Activated naive CD8-positive, alpha-beta T cell treated with anti-CD3 and anti-CD28 coated beads for 36 hours (primary cell): Measurements from ENCODE around the gene OR10H5. TPM values are rescaled to one million over a fixed set of nuclear protein-coding genes. Genes with fewer than 3 reads are reported as not detected.
"Not testable (repeated sequence)": the region's sequence is repeated elsewhere in the genome, so short reads cannot be mapped to it uniquely, and the experiment has no call there.

Source experiments
- DNase-seq: peaks from one replicate; pipeline ENCODE4 v3.0.0; 2021
- H3K27ac Mint-ChIP-seq: one replicate; pipeline ENCODE4 v1.8.0; 2022; ENCODE audit warnings: mild to moderate bottlenecking, moderate library complexity, mixed read lengths
- H3K27me3 Mint-ChIP-seq: one replicate; pipeline ENCODE4 v1.8.0; 2022; ENCODE audit warnings: mild to moderate bottlenecking, mixed read lengths
- H3K36me3 Mint-ChIP-seq: one replicate; pipeline ENCODE4 v1.8.0; 2021; ENCODE audit warnings: mild to moderate bottlenecking, mixed read lengths
- H3K4me1 Mint-ChIP-seq: one replicate; pipeline ENCODE4 v1.8.0; 2021; ENCODE audit warnings: mixed read lengths
- H3K4me3 Mint-ChIP-seq: one replicate; pipeline ENCODE4 v1.8.0; 2022; ENCODE audit warnings: mild to moderate bottlenecking, moderate library complexity, mixed read lengths
- H3K9me3 Mint-ChIP-seq: one replicate; pipeline ENCODE4 v1.8.0; 2022; ENCODE audit warnings: mixed read lengths
- total RNA-seq, 2 experiments: library from RNA; stranded (reverse); gene quantifications; one replicate each; pipeline ENCODE4 v1.2.3, GENCODE V29; 2021

The OR10H5 gene, protein sequence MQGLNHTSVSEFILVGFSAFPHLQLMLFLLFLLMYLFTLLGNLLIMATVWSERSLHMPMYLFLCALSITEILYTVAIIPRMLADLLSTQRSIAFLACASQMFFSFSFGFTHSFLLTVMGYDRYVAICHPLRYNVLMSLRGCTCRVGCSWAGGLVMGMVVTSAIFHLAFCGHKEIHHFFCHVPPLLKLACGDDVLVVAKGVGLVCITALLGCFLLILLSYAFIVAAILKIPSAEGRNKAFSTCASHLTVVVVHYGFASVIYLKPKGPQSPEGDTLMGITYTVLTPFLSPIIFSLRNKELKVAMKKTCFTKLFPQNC
- total RNA-seq, result not detected

DNA sequence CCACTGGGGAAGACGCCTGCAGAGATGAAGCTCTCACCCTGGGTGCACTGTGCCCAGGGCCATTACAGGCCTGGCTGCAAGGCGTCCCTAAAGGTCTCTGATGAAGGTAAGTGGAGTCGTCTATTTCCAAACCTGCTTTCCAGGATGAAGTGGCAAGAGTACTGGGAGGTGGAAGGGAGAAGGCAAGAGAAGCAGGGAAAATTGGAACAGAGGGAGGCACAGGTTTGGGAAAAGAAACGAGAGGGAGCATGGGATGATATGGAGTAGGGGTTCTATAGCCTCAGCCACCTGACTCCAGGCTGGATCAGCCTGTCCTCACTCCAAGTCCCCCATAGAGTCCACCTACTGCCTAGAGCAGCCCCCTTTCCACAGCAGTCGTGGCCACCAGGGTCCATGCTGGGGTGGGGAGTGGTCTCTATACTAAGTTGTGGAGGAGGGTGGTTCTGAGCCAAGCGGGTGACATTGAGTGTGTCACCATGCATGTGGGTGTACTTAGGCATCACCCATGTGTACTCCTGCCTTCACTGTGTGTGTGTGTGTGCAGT lies at the start of gene OR10H5:
Gene OR10H5 (plus strand): TSS at position 51 of the 545 bp plus-strand sequence. CDS start 6,388 bp downstream, outside the sequence.
- no peak within 1 kb of the TSS for H3K27ac Mint-ChIP-seq

DNA sequence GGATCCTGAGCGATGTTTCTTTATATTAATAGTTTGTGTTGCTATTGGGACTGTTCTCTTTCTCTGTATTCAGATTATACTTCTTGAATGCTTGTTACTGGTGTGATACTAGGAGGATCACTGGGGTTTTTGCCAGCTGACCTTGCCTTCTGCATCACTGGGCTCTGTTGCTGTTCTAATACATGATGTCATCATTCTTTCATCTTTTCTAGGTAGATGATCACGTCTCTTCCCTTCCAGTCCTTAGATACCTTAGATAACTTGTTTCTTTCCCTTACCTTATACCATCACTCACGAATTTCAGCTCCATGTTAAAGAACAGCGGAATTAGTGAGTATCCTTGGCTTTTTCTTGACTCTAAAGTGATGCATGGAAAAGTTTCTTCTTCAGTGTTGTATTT lies 49.7 kb upstream of the OR10H5 start, which contains the start of gene OR10H3:
Gene OR10H3 (plus strand): TSS at position 264 of the 400 bp plus-strand sequence. CDS start 3,408 bp downstream, outside the sequence.
- peaks cover 8% of the 10 kb centered on the region for H3K9me3 Mint-ChIP-seq
- no peak within 1 kb of the TSS for H3K4me3 Mint-ChIP-seq
- H3K27ac Mint-ChIP-seq, result no peak within 1 kb of the TSS
- no peaks in the 10 kb centered on the region for H3K27me3 Mint-ChIP-seq
- no peaks in the 10 kb centered on the region for H3K4me1 Mint-ChIP-seq
- DNase-seq, result no peak
- peaks cover 5% of the 10 kb centered on the region for H3K36me3 Mint-ChIP-seq

More for the DNA sequence above, at the start of gene OR10H5:
- no peaks in the 10 kb centered on the region for H3K4me1 Mint-ChIP-seq
- H3K9me3 Mint-ChIP-seq, result no peaks in the 10 kb centered on the region
- H3K27me3 Mint-ChIP-seq, result peaks cover 22% of the 10 kb centered on the region
- no peak within 1 kb of the TSS for H3K4me3 Mint-ChIP-seq
- no peak for DNase-seq
- no peaks in the 10 kb centered on the region for H3K36me3 Mint-ChIP-seq

DNA sequence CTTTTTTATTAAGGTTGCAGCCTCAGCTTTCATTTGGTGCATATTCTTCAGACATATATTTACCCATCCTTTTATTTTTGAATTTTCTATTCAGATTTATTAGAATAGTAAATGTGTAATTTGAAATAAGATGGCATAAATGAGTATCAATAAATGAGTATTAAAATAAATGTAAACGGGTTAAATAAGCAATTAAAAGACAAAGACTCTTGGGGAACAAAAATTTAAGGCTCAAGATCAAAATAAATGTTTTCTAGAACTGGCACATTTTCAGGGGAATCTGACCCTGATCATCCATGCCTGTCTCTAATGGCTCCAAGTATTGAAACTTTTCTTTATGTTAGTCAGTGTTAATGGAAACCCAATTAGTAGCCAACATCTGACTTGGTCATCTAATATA lies 46.7 kb upstream of the OR10H5 start:
- Mint-ChIP-seq H3K36me3 (peaks cover 5% of the 10 kb centered on the region), H3K4me1 (no peaks in the 10 kb centered on the region), H3K27ac (no peak overlapping the region), H3K4me3 (no peak overlapping the region), H3K9me3 (peaks cover 8% of the 10 kb centered on the region), H3K27me3 (peaks cover 10% of the 10 kb centered on the region)
- DNase-seq, result no peak

DNA sequence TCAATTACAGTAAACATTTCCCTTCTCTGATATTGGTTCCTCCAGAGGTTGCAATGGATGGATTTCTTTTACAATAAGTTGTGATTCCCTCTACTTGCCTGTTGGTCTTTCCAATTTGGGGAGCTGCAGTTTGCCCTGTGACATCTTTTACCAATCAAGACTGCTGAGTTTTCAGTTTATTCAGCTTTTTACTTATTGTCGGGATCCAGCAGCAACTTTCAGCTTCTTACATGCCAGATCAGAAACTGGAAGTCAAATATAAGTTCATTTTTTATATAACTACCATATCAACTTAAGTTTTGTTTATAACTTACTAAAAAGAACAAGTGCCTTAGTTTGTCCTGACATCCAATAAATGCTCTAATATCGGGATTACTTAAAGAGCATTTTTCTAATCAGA lies 39.2 kb upstream of the OR10H5 start:
- Mint-ChIP-seq H3K27ac (no peak overlapping the region), H3K4me1 (no peaks in the 10 kb centered on the region), H3K4me3 (no peak overlapping the region), H3K27me3 (peaks cover 38% of the 10 kb centered on the region), H3K9me3 (no peaks in the 10 kb centered on the region), H3K36me3 (no peaks in the 10 kb centered on the region)
- DNase-seq, result no peak

DNA sequence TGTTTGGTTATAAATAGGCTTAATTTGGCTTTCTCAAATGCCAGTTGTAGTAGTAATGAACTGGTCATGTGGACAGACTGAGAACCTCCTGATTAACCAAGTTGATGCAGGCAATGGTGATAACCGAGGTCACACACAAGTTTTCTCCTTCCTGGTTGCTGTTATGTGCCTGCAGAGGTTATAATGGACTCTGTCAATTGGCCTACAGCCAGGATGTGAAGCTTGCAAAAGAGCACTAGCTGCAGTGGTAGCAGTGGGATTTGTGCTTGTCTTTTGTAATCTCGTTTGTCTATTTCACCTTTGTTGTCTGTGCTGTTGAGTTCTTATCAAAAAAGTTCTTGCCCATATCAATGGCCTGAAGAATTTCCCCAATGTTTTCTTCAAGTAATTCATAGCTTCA lies 29.1 kb upstream of the OR10H5 start:
- H3K27ac Mint-ChIP-seq, result no peak overlapping the region
- peaks cover 6% of the 10 kb centered on the region for H3K9me3 Mint-ChIP-seq
- H3K4me1 Mint-ChIP-seq, result no peaks in the 10 kb centered on the region
- H3K27me3 Mint-ChIP-seq, result peaks cover 84% of the 10 kb centered on the region
- no peak overlapping the region for H3K4me3 Mint-ChIP-seq
- no peaks in the 10 kb centered on the region for H3K36me3 Mint-ChIP-seq
- no peak for DNase-seq

DNA sequence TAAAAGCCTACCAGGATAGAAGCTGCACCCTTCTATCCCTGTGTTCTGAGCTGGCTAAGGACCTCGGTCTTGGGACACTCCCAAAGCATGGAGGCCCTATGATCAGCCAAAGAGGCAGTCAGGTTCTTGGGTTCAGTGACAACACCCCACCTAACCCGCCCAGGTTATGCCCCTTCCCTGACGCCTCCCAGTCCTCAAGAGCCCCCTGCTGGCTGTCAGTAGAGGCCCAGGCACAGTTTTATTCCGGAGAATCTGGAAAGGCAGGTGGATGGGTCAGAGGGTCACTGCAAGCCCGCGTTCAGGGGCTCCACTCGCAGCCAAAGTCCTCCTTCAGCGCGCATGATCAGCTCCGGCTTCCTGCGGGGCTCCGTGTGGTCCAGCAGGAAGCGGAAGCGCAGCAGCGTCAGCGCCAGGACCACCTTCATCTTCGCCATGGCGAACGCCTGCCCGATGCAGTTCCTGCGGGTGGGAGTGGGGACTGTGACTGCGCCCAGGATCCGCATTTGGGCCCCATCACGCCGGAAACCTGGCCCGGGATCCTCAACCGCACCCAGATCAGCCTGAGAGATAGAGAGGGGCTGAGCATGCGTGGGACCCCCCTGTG lies 27.4 kb upstream of the OR10H5 start:
- peaks cover 6% of the 10 kb centered on the region for H3K9me3 Mint-ChIP-seq
- no peaks in the 10 kb centered on the region for H3K36me3 Mint-ChIP-seq
- peak; percentile 15 for DNase-seq
- H3K4me3 Mint-ChIP-seq, result peak overlapping the region; percentile 62
- no peak overlapping the region for H3K27ac Mint-ChIP-seq
- H3K27me3 Mint-ChIP-seq, result peaks cover 71% of the 10 kb centered on the region
- no peaks in the 10 kb centered on the region for H3K4me1 Mint-ChIP-seq

DNA sequence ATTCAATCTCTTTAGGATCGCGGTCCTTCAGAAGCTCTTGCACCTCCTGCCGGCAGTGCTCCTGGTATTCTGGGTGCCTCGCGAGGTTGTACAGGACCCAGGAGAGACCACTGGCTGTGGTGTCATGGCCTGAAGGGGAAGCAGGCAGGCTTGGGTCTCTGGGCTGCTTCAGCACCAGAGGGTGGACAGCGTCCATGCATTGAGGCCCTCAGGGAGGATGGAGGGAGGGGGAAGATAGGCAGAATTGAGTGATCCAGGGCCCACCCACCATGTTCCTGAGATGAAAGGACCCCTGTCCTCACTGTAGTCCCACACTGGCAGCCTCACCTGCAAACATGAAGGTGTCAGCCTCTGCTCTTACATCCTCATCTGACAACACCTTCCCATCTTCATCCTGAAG lies 17.9 kb upstream of the OR10H5 start:
- Mint-ChIP-seq H3K36me3 (no peaks in the 10 kb centered on the region), H3K27me3 (peaks cover 16% of the 10 kb centered on the region), H3K27ac (no peak overlapping the region), H3K9me3 (no peaks in the 10 kb centered on the region), H3K4me3 (no peak overlapping the region), H3K4me1 (no peaks in the 10 kb centered on the region)
- no peak for DNase-seq

DNA sequence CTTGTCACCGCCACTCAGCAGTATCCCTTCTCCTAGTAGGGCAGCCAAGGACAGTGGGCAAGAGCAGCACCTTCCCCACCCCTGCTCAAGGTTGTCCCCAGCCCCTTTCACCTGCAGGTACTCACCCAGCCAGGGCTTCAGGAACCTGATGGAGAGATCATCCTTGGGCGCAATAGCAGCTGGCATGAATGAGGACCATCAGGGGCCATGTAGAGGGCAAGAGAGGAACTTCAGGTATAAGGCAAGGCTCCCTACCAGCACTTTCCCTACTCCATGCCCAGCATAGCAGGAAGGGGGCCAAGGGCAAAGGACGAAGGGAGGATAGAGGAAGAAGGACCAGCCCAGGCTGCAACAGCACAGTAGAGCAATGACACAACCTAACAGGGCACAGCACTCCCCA lies 13.3 kb upstream of the OR10H5 start:
- not testable (repeated sequence) for H3K4me3 Mint-ChIP-seq, H3K36me3 Mint-ChIP-seq, H3K27ac Mint-ChIP-seq, H3K4me1 Mint-ChIP-seq, H3K9me3 Mint-ChIP-seq, DNase-seq
- H3K27me3 Mint-ChIP-seq, result peaks cover 18% of the 10 kb centered on the region

DNA sequence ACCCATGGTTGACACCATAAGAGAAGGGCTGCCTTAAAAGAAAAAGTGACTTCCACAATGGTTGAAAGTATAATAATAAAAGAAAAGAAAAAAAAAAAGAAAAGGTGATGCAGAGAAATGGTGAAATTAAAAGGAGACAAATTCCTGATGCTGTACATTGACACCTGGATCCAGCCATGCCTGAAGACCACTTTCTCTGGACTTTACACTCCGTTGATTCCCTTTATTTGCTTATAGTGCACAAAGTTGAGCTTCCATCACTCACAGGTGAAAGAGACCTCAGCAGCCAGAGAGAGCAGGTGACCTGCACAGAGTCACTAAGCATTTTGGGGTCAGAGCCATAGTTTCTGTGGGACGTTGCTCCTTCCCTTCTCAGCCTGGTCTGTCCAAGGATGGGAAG lies 12.2 kb upstream of the OR10H5 start:
- Mint-ChIP-seq H3K27ac (no peak overlapping the region), H3K36me3 (no peaks in the 10 kb centered on the region), H3K9me3 (no peaks in the 10 kb centered on the region), H3K4me1 (no peaks in the 10 kb centered on the region), H3K4me3 (no peak overlapping the region), H3K27me3 (peaks cover 12% of the 10 kb centered on the region)
- DNase-seq, result no peak

DNA sequence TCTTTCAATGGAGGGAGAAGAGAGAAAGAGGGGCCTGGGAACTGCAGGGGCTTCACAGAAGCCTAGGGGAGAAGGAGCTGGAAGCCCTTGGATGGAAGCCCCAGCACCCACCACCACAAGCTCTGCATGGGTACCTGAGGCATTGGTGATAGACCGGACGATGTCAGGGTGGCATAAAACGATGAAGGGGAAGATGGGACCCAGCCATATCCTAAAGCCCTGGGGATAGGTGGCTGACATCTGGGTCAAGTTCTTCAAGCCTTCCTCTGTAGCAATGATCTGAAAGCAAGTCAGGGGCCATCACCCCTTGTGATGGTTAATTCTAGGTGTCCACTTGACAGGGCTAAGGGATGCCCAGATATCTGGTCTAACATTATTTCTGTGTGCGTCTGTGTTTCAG lies 11.2 kb upstream of the OR10H5 start:
- H3K9me3 Mint-ChIP-seq, result no peaks in the 10 kb centered on the region
- H3K27me3 Mint-ChIP-seq, result peaks cover 9% of the 10 kb centered on the region
- no peak for DNase-seq
- no peak overlapping the region for H3K4me3 Mint-ChIP-seq
- no peaks in the 10 kb centered on the region for H3K4me1 Mint-ChIP-seq
- no peaks in the 10 kb centered on the region for H3K36me3 Mint-ChIP-seq
- no peak overlapping the region for H3K27ac Mint-ChIP-seq

DNA sequence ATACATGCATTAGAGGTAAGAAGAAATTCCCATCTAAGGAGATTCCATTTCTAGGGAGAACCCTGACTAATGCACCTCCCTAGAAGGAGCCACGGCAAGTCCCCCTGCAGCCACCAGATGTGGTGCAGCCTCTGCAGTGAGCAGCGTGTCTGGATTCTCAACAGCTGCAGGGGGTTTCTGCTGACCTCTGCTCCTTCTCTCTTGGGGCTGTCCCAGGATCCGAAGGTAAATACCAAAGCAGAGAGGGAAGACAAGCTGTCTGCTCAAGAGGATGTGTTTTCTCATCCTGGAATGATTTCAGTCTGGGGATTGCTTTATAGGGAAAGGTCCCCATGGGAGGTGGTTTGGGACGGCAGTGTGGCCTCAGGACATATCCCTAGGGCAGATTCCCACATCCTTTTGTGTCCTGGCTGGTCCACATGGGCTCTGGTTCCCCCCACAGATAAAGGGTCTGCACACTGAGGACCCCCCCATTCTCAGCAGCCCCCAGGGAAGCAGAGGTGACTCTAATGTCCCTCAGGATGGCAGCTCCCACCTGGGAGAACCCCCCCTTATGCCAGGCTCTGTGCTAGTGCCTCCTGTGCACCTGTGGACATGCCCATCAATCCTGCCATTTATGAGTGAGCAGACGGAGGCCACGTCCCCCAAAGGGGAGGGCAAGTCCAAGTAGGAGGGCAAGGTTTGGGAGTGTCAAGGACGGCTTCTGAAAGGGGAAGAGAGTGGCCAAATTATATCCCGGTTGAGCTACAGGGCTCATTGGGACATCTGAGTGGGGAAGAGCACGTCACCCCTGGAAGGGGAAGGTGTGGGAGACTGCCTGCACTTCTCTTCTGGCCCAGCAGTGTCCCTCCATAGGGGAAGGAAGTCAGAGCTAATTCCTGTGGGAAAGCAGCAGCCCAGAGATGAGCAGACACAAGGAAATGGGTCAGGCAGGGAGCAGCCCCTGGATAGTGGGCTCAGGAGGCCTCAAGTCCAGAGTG lies 10.2 kb upstream of the OR10H5 start:
- no peaks in the 10 kb centered on the region for H3K9me3 Mint-ChIP-seq
- no peaks in the 10 kb centered on the region for H3K36me3 Mint-ChIP-seq
- no peak overlapping the region for H3K27ac Mint-ChIP-seq
- DNase-seq, result no peak
- no peaks in the 10 kb centered on the region for H3K4me1 Mint-ChIP-seq
- no peak overlapping the region for H3K4me3 Mint-ChIP-seq
- H3K27me3 Mint-ChIP-seq, result peaks cover 6% of the 10 kb centered on the region

DNA sequence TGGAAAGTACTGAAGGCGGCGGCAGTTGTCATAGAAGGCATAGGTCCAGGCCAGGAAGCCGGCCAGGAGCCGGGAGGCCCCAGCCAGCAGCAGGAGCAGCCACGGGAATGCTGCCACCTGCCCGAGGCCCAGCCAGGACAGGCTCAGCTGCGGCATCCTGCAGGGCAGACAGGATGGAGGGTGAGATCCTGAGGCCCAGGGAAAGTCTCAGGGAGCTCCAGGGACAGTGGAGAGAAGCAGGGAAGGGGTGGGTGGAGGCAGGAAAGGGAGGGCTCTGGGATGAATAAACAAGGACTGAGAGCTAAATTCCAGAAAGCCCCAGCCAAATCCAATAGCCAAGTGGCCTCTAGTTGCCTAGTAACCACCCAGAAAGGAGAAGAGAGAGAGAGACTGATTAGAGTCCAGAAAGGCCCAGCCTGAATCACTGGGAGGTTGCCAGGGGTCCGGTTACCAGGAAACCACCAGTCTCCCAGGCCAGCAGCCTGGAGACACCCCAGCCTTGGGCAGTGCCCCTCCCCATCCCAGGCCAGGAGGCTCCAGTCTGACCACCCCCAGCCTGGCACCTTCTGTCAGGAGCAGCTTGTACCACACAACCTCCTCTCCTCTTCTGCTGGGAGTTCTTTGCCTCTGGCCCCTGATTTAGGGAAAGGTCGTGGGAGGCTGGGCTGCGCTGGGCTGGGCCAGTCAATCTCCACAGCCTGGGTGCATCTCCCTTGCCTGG lies 7.5 kb upstream of the OR10H5 start:
- Mint-ChIP-seq H3K9me3 (no peaks in the 10 kb centered on the region), H3K4me1 (no peaks in the 10 kb centered on the region), H3K27me3 (peaks cover 6% of the 10 kb centered on the region), H3K4me3 (no peak overlapping the region), H3K27ac (no peak overlapping the region), H3K36me3 (no peaks in the 10 kb centered on the region)
- DNase-seq, result no peak

DNA sequence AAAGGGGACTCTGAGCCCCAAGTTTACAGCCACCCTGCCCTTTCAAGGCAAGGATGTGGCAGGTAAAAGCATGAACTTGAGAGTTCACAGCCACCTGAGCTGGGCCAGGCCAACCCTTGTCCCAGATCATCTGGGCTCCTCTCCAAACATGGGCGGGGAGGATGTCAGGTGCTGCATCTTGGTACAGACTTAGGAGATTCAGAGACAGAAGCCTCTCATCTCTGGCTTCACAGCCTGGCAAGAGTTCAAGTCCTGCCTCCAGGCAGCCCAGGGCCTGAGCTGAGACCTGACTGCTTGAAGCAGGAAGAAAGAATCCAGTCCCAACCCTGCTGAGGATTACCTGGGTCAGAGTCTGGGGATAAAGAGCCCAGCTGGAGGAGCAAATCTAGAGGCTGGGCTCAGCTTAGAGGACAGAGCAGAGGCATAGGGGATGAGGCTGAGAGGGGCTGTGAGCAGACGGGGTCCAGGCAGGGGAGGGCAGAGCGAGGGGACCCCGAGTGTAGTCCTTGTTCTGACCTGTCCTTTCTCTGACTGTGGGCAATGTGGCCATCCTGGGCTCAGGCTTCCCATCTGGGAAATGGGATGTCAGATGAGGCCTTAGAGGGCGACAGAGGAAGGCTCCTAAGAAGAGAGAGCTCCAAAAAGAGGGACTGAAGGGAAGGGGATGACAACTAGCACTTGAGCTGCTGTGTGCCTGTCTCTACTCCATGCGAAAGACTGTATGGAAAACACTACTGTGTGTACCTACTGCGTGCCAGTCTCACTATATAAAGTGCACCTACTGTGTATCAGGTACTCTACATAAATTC lies 6.6 kb upstream of the OR10H5 start:
- Mint-ChIP-seq H3K27me3 (peaks cover 3% of the 10 kb centered on the region), H3K4me3 (no peak overlapping the region), H3K27ac (no peak overlapping the region), H3K4me1 (no peaks in the 10 kb centered on the region), H3K9me3 (no peaks in the 10 kb centered on the region), H3K36me3 (no peaks in the 10 kb centered on the region)
- no peak for DNase-seq

DNA sequence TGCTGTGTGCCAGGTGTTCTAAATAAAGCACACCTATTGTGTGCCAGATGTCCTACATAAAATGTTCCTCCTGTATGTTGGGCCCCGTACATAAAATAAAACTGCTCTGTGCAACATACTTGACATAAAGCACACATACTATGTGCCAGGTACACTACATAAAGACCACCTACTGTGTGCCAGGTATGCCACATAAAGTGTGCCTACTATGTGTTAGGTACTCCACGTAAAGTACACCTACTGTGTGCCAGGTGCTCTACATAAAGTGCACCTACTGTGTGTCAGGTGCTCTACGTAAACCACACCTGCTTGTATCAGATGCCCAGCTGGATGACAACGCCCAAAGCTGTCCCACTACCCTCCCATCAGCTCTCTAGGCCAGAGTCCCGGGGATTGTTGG lies 5.8 kb upstream of the OR10H5 start:
- no peaks in the 10 kb centered on the region for H3K4me1 Mint-ChIP-seq

More for the DNA sequence above, 5.8 kb upstream of the OR10H5 start:
- no peaks in the 10 kb centered on the region for H3K9me3 Mint-ChIP-seq
- no peaks in the 10 kb centered on the region for H3K36me3 Mint-ChIP-seq
- no peak overlapping the region for H3K27ac Mint-ChIP-seq
- peaks cover 5% of the 10 kb centered on the region for H3K27me3 Mint-ChIP-seq
- DNase-seq, result no peak
- H3K4me3 Mint-ChIP-seq, result no peak overlapping the region
